CD8-positive, alpha-beta memory T cell (primary cell): Measurements from ENCODE around the gene PAX2. TPM values are rescaled to one million over a fixed set of nuclear protein-coding genes. Genes with fewer than 3 reads are reported as not detected.

Experiments
- CTCF ChIA-PET: fragments of 350-600 bp; sonication (Branson Sonifier 250); formaldehyde crosslinking; loops from one replicate; lab custom pipeline; 2021; ENCODE audit warnings: antibody characterized with exemption; lab: Charles Lee
- POLR2A ChIA-PET: fragments of 350-600 bp; sonication (Branson Sonifier 250); formaldehyde crosslinking; loops from one replicate; lab custom pipeline; 2021; ENCODE audit warnings: antibody characterized with exemption; lab: Charles Lee
- DNase-seq, 5 donors: peaks; one replicate each; pipeline versions ENCODE4 v3.0.0 to v3.0.0-alpha.2; 2020 to 2022; ENCODE audit warnings: mixed read lengths in 1 of 5
- H3K27ac ChIP-seq: one replicate; pipeline ENCODE4 v1.7.0; 2013; ENCODE audit warnings: low read depth, mild to moderate bottlenecking, low read length, moderate library complexity
- H3K27me3 ChIP-seq: 2 replicates; pipeline ENCODE4 v1.7.0; 2013; ENCODE audit warnings: low read length, mild to moderate bottlenecking; ENCODE audit not compliant: insufficient read depth, poor library complexity, severe bottlenecking
- H3K36me3 ChIP-seq: 2 replicates; pipeline ENCODE4 v1.7.0; 2013; ENCODE audit warnings: mild to moderate bottlenecking, low read length, moderate library complexity; ENCODE audit not compliant: insufficient read depth
- H3K4me1 ChIP-seq: 2 replicates; pipeline ENCODE4 v1.7.0; 2013; ENCODE audit warnings: mild to moderate bottlenecking, low read length, moderate library complexity; ENCODE audit not compliant: insufficient read depth
- H3K4me3 ChIP-seq: 2 replicates; pipeline ENCODE4 v1.7.0; 2013; ENCODE audit warnings: mild to moderate bottlenecking, low read length
- H3K9me3 ChIP-seq: 2 replicates; pipeline ENCODE4 v1.7.0; 2013; ENCODE audit warnings: mild to moderate bottlenecking, low read length
- H3K27ac Mint-ChIP-seq, 8 donors: one replicate each; pipeline ENCODE4 v1.8.0; 2020 to 2021; ENCODE audit warnings: mixed read lengths in 8 of 8, mild to moderate bottlenecking in 6 of 8, inconsistent platforms in 3 of 8, moderate library complexity in 3 of 8
- H3K27me3 Mint-ChIP-seq, 2 donors: one replicate each; pipeline ENCODE4 v1.8.0; 2020 to 2021; ENCODE audit warnings: mixed read lengths in 2 of 2, mild to moderate bottlenecking in 1 of 2, moderate library complexity in 1 of 2
- H3K36me3 Mint-ChIP-seq, 3 donors: one replicate each; pipeline ENCODE4 v1.8.0; 2020 to 2021; ENCODE audit warnings: mixed read lengths in 3 of 3, inconsistent platforms in 1 of 3, mild to moderate bottlenecking in 1 of 3
- H3K4me1 Mint-ChIP-seq, 3 donors: one replicate each; pipeline ENCODE4 v1.8.0; 2020 to 2021; ENCODE audit warnings: mixed read lengths in 3 of 3, inconsistent platforms in 1 of 3, mild to moderate bottlenecking in 1 of 3
- H3K4me3 Mint-ChIP-seq, 7 donors: one replicate each; pipeline ENCODE4 v1.8.0; 2020 to 2021; ENCODE audit warnings: mixed read lengths in 7 of 7, mild to moderate bottlenecking in 6 of 7, moderate library complexity in 4 of 7, inconsistent platforms in 2 of 7
- H3K9me3 Mint-ChIP-seq, 5 donors: one replicate each; pipeline ENCODE4 v1.8.0; 2020 to 2022; ENCODE audit warnings: mixed read lengths in 5 of 5, mild to moderate bottlenecking in 3 of 5, moderate library complexity in 2 of 5, inconsistent platforms in 1 of 5
- polyA plus RNA-seq: library from polyadenylated mRNA; unstranded; fragments of 300-500 nt; fragmentation: Illumina TruSeq; gene quantifications from one replicate; pipeline ENCODE4 v1.2.3, GENCODE V29; 2021
- total RNA-seq, 2 experiments: library from RNA; stranded (reverse); gene quantifications; one replicate each; pipeline ENCODE4 v1.2.3, GENCODE V29; 2021

Gene PAX2
- total and polyA plus RNA-seq, 3 experiments from 2014 or later: 0.04 TPM; not detected in 2

DNA sequence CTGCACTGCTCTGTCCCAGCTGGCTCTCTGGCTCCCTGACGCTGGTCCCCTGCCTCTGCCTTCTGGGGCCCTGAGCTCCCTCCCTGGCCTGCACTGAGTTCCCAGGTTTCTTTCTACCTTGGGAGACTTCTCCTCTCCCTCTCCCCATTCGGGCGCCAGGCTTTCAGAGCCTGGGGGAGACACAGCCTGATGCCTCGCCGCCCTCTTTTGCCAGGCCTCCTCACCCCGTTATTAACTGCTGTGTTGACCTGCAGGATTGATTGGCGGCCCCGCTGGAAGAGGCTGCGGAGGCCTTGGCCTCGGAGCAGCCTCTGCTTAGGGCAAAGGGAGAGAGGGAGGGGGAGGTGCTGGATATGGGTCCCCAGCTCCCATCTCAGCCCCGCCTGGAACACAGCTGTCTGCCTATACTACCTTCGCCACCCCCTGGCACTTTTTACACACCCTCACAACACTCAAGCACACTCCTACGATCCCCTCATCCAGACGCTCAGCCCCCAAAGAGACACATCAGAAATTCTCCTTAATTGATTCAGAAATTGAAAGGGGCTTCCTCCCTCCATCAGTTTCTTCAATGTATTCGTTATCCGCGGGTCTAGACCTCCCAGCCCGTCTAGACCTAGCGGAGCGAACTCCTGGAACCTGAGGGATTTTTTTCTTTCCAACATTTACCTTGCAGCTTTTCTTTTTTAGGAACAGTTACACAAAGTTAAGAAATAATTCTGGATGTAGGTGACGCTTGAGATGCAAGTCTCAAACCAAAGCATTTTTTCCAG is 7.1 kb upstream of the PAX2 start:
- DNase-seq: no peak
- H3K4me1 ChIP-seq: peaks cover 4% of the 10 kb centered on the region
- peaks cover 23 to 60% (median 31%) of the 10 kb centered on the region in 3 donors for H3K4me1 Mint-ChIP-seq
- H3K27me3 Mint-ChIP-seq: peaks cover 62 to 84% of the 10 kb centered on the region in 2 donors
- ChIA-PET POLR2A (no interaction called here), CTCF (no interaction called here)
- no peaks in the 10 kb centered on the region for H3K36me3 Mint-ChIP-seq
- H3K4me3 ChIP-seq: no peak overlapping the region
- peaks cover 71% of the 10 kb centered on the region for H3K27me3 ChIP-seq
- H3K36me3 ChIP-seq: no peaks in the 10 kb centered on the region
- H3K9me3 Mint-ChIP-seq: peaks cover 0 to 2% (median 0%) of the 10 kb centered on the region in 5 donors
- H3K4me3 Mint-ChIP-seq: peak overlapping the region in 6 of 7 donors; percentile 8 to 78 (median 71)
- no peak overlapping the region for H3K27ac ChIP-seq
- no peak overlapping the region for H3K27ac Mint-ChIP-seq
- H3K9me3 ChIP-seq: no peaks in the 10 kb centered on the region

DNA sequence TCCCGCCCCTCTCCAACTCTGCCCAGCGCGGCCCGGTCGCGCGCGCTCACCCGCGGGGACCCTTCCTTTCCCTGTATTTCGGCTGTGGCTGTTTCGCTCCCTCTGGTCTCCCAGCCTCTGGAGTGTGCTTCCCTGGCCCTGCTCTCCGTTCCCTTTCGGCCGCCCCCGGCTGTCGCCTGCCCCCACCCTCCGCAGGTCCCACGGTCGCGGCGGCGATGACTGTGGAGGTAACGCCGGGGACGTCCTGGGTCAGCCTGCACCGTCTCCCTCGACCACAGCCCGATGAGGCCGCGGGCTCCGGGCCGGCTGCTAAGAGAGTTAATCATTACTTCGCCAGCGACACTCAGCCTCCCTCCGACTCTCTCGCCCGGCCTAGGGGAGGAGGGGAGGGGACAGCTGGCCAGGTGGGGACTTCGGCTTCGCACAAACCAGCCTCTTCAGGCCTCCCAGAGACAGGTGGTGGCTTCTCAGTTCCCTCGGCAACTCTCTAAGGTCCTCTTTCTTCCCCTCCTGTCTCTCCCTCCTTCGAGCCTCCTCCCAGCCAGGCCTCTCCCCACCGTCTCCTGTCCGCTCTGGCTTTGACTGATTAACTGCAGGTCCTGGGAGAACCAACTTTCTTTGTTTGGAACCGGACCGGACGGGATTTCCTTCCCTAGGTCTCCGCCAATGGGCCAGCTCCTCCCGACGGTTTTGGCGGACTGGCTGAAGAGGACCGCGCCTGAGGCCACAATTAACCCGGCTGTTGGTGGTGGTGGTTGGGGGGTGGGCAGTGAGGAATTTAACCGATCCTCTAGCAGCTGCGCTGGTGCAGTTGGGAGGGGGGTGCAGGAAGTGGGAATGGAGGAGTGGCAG is 5.6 kb upstream of the PAX2 start:
- no peaks in the 10 kb centered on the region for H3K9me3 ChIP-seq
- H3K4me1 ChIP-seq: peaks cover 11% of the 10 kb centered on the region
- Mint-ChIP-seq H3K27ac (no peak overlapping the region), H3K36me3 (no peaks in the 10 kb centered on the region), H3K4me1 (peaks cover 26 to 66% (median 35%) of the 10 kb centered on the region in 3 donors), H3K27me3 (peaks cover 60 to 85% of the 10 kb centered on the region in 2 donors), H3K9me3 (peaks cover 0 to 2% (median 0%) of the 10 kb centered on the region in 5 donors), H3K4me3 (peak overlapping the region in 1 of 7 donors; percentile 19)
- POLR2A ChIA-PET: interaction anchor here (0.6 kb wide), 1 partner anchor 141 kb away, joined by 4 read pairs; no protein-coding TSS in a partner anchor
- H3K4me3 ChIP-seq: no peak overlapping the region
- H3K27me3 ChIP-seq: peaks cover 75% of the 10 kb centered on the region
- CTCF ChIA-PET: no interaction called here
- no peak for DNase-seq
- H3K36me3 ChIP-seq: no peaks in the 10 kb centered on the region
- no peak overlapping the region for H3K27ac ChIP-seq

DNA sequence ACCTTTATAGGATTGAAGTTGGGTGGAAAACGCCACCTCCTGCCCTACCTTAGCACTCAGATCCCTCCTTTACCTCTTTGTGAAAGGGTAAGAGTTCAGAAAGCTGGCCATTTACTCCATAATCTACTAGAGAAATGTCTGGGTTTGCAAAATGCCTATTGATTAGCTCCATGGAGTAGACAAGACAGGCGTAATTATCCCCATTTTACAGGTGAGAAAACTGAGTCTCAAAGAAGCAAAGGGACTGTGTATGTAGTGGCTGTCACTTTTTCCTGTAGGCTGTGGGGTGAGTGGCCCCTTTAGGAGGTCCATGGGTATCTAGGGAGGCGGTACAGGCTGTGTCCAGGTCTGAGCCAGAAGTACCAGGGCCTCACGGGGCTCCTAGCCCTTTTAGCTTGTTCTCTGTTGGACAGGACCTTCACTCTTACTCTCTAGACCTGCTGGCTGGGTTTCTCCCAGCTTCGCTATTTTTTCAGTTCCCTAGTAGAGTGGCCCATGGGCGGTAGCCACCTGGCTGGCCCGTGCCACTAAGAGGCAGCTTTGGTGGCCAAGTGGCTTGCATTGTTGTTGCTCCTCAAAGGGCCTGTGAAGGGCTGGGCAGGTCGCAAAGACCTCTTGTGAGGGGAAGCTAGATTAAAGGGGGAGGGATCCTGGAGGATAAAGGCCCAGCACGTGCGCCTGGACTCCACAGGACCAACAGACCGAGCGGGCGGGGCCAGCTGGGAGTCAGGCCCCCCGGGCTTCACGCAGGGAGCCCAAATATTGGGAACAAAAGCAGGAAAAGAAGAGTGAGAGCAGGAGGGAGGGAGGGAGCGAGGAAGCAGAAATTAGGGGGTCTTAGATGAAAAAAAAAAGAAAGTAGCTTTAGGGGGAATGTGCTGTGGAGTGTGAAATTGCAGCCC is 4.7 kb upstream of the PAX2 start:
- POLR2A ChIA-PET: no interaction called here
- no peaks in the 10 kb centered on the region for H3K9me3 Mint-ChIP-seq
- H3K27me3 ChIP-seq: peaks cover 71% of the 10 kb centered on the region

DNA sequence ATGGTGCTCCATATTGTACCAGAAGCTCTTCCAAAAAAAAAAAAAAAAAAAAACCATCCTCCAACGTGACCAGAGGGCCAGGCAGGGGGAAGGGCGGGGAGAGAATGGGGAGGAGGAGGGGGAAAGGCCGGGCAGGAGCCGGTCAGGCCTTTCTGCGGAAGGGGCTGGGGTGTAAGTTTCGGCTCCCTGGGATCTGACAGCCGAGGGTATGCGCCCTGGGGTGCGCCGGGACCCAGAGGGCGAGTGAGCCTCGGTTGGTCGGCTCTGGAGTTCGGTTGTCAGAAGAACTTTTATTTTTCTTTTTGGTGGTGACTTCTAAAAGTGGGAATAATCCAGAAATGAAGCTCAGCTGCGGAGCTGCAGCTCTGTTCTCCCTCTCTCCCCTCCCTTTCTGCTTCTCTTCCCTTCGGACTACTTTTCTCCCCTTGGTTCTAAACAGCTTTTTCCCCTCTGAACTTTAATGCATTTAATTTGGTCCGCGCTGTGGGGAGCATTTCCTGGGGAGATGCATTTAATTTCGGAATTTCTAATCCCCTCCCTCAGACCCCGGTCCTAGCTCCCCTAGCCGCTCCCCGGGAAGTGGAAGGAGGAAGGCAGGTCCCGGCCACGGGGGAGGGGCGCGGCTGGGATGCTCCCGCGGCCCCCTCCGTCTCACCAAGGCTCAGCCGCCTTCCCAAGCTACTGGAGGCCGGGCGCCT is 3.9 kb upstream of the PAX2 start:
- Histone ChIP-seq H3K4me3 (no peak overlapping the region), H3K9me3 (no peaks in the 10 kb centered on the region), H3K27me3 (peaks cover 67% of the 10 kb centered on the region), H3K36me3 (no peaks in the 10 kb centered on the region), H3K4me1 (peaks cover 11% of the 10 kb centered on the region), H3K27ac (no peak overlapping the region)
- ChIA-PET POLR2A (interaction anchor here (0.5 kb wide), 1 partner anchor 115 kb away, joined by 3 read pairs; no protein-coding TSS in a partner anchor), CTCF (interaction anchor here (3.2 kb wide), 1 partner anchor 180 kb away, joined by 17 read pairs; no protein-coding TSS in a partner anchor)
- H3K4me1 Mint-ChIP-seq: peaks cover 27 to 66% (median 36%) of the 10 kb centered on the region in 3 donors
- no peaks in the 10 kb centered on the region for H3K36me3 Mint-ChIP-seq
- DNase-seq: no peak
- H3K27me3 Mint-ChIP-seq: peaks cover 55 to 84% of the 10 kb centered on the region in 2 donors
- no peak overlapping the region for H3K4me3 Mint-ChIP-seq
- no peaks in the 10 kb centered on the region for H3K9me3 Mint-ChIP-seq
- no peak overlapping the region for H3K27ac Mint-ChIP-seq

More for the DNA sequence above, 4.7 kb upstream of the PAX2 start:
- Mint-ChIP-seq H3K4me1 (peaks cover 24 to 65% (median 31%) of the 10 kb centered on the region in 3 donors), H3K27ac (no peak overlapping the region), H3K36me3 (no peaks in the 10 kb centered on the region), H3K4me3 (no peak overlapping the region), H3K27me3 (peaks cover 57 to 84% of the 10 kb centered on the region in 2 donors)
- Histone ChIP-seq H3K9me3 (no peaks in the 10 kb centered on the region), H3K36me3 (no peaks in the 10 kb centered on the region), H3K27ac (no peak overlapping the region), H3K4me1 (peaks cover 11% of the 10 kb centered on the region), H3K4me3 (no peak overlapping the region)
- no peak for DNase-seq
- CTCF ChIA-PET: no interaction called here

DNA sequence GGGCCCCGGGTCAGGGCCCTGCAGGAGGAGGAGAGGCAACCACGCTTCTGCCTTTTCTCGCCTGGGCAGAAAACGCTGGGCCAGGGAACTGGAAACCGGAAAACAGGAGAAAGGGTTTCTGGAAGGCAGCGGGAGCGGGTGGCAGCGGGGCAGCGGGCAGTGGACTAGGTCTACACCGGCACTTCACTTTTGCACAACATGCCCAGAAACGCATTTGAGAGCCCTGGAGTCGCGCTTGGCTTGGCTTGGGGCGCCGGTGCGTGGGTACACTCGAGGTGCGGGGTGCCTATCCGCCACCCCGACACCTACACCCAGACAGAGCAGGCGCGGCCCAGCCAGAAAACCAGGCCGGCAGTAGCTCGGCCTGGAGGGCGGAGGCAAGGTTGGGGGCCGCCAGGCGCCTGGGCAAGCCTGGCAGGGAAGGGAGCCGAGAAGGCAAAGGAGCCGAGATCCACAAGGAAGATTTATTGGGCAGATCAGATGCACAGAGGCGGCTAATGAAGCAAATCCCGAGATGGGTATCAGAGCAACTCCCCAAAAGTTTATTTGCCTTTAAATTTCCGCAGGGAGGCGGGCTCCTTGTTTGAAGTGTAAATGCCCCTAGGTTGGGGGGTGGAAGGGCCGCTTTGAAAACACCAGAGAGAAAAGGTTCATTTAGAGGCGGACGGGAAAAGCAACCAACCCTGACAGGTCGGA is 3.2 kb upstream of the PAX2 start:
- Histone ChIP-seq H3K27ac (no peak overlapping the region), H3K27me3 (peaks cover 64% of the 10 kb centered on the region), H3K4me3 (no peak overlapping the region), H3K4me1 (peaks cover 15% of the 10 kb centered on the region), H3K9me3 (no peaks in the 10 kb centered on the region), H3K36me3 (no peaks in the 10 kb centered on the region)
- H3K27me3 Mint-ChIP-seq: peaks cover 58 to 84% of the 10 kb centered on the region in 2 donors
- no peak for DNase-seq
- H3K9me3 Mint-ChIP-seq: no peaks in the 10 kb centered on the region
- H3K36me3 Mint-ChIP-seq: no peaks in the 10 kb centered on the region
- no peak overlapping the region for H3K27ac Mint-ChIP-seq
- H3K4me1 Mint-ChIP-seq: peaks cover 32 to 66% (median 43%) of the 10 kb centered on the region in 3 donors
- ChIA-PET POLR2A (no interaction called here), CTCF (interaction anchor here (3.2 kb wide), 1 partner anchor 180 kb away, joined by 17 read pairs; no protein-coding TSS in a partner anchor)
- H3K4me3 Mint-ChIP-seq: no peak overlapping the region

DNA sequence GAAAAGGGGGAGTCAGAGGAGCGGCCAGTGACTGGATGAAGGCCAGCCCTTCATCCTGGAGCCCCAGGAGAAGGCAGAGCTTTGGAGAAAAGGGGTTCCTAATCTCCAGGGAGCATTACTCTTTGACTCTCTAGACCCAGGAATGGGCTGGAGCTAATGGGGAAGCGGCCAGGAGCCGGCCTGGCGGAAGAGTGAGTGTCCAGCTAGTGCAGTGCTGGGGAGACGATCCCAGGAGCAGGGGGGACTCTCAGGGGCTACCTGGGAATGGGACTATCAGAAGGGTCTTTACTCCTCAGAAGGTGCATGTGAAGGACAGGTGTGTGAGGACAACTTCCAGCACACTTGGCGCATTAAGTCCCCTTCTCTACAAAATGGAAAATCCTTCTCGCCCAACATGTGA is 2.4 kb upstream of the PAX2 start:
- Mint-ChIP-seq H3K27ac (no peak overlapping the region), H3K9me3 (no peaks in the 10 kb centered on the region), H3K4me3 (peak overlapping the region in 2 of 7 donors; percentile 41 to 49), H3K4me1 (peaks cover 31 to 64% (median 42%) of the 10 kb centered on the region in 3 donors), H3K36me3 (no peaks in the 10 kb centered on the region), H3K27me3 (peaks cover 56 to 82% of the 10 kb centered on the region in 2 donors)
- Histone ChIP-seq H3K4me1 (peaks cover 12% of the 10 kb centered on the region), H3K9me3 (no peaks in the 10 kb centered on the region), H3K27ac (no peak overlapping the region), H3K36me3 (no peaks in the 10 kb centered on the region), H3K4me3 (no peak overlapping the region), H3K27me3 (peaks cover 59% of the 10 kb centered on the region)
- POLR2A ChIA-PET: no interaction called here
- CTCF ChIA-PET: interaction anchor here (1.0 to 3.2 kb wide), 6 partner anchors 13 to 181 kb away, joined by 3 to 17 read pairs (median 5); no protein-coding TSS in a partner anchor
- no peak for DNase-seq
